Measurements from ENCODE around the gene FUT9.

DNA sequence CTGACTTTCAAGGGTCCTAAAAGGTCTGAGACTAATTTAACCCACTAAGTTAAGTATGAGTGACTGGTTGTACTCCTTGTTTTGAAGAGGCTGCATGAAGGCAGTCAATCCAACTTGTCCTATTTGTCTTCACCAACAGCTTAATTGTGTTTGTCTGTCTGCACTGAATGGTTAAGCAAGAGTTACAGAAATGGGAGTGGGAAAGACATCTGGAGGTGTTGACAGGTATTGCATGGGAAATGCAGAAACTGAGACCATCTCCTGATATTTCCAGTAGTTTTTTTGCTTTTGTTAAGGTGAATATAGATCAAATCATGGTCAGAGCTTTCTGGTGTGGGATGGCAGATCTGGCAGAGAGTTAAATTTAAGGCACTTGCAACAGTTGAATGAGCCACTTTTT lies 6.5 kb downstream of the FUT9 start:
- TF ChIP-seq, protein P1, sequence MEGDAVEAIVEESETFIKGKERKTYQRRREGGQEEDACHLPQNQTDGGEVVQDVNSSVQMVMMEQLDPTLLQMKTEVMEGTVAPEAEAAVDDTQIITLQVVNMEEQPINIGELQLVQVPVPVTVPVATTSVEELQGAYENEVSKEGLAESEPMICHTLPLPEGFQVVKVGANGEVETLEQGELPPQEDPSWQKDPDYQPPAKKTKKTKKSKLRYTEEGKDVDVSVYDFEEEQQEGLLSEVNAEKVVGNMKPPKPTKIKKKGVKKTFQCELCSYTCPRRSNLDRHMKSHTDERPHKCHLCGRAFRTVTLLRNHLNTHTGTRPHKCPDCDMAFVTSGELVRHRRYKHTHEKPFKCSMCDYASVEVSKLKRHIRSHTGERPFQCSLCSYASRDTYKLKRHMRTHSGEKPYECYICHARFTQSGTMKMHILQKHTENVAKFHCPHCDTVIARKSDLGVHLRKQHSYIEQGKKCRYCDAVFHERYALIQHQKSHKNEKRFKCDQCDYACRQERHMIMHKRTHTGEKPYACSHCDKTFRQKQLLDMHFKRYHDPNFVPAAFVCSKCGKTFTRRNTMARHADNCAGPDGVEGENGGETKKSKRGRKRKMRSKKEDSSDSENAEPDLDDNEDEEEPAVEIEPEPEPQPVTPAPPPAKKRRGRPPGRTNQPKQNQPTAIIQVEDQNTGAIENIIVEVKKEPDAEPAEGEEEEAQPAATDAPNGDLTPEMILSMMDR (conservative IDR thresholded peaks at IDR 0.05; ENCODE audit: low read length) = no peak
- TF ChIP-seq EZH2phosphoT487 (IDR thresholded peaks at IDR 0.05; ENCODE audit: borderline replicate concordance) = no peak
